Mammary microvascular endothelial cell (primary cell): ENCODE data around the gene EGR2. TPM values are rescaled to one million over a fixed set of nuclear protein-coding genes. Genes with fewer than 3 reads are reported as not detected.

ENCODE experiments used
- total RNA-seq: library from RNA; depleted of rRNA; stranded (reverse); fragments of >200 nt; gene quantifications from 2 replicates; pipeline ENCODE4 v1.2.3, GENCODE V29; 2015

EGR2 gene
- not detected in 2 replicates for total RNA-seq

GRCh38 chr10:62816331-62817120 lies at the start of gene EGR2:
Gene EGR2 (minus strand): TSS chr10:62816366. CDS start chr10:62816029, 337 bp downstream.

GRCh38 chr10:62804356-62805230 lies 11.6 kb downstream of the EGR2 start, which contains the start of gene ADO:
Gene ADO (plus strand): TSS chr10:62804720. CDS start chr10:62805060, 340 bp downstream.

Other genes starting within 250 kb of the EGR2 start
- gene ADO, start 11.6 kb downstream of the EGR2 start, total RNA-seq, result 16.7 and 17.0 TPM in 2 replicates